ENCODE data around the gene WARS2. TPM values are rescaled to one million over a fixed set of nuclear protein-coding genes. Genes with fewer than 3 reads are reported as not detected.
"Not testable (repeated sequence)": the region's sequence is repeated elsewhere in the genome, so short reads cannot be mapped to it uniquely, and the experiment has no call there.

The WARS2 gene
- total RNA-seq, 1 experiment from 2014 or later, result 15.1 TPM

DNA sequence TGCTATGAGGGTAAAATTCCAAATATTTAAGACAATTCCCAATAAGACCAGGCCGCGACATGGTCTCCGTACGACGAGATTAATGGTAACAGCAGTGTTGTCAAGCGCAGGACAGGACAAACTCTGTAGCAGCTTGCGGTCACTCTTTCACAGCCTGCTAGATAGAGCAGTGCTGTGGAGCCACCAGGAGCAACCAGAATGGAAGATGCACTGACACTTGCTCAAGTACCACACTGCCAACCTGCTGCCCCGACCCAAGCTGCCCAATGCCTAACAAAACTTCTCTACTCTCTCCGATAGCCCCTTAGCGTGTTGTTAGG, 636 bp downstream of the WARS2 start:
- DNase-seq (ENCODE audit: low spot score), result no peak

DNA sequence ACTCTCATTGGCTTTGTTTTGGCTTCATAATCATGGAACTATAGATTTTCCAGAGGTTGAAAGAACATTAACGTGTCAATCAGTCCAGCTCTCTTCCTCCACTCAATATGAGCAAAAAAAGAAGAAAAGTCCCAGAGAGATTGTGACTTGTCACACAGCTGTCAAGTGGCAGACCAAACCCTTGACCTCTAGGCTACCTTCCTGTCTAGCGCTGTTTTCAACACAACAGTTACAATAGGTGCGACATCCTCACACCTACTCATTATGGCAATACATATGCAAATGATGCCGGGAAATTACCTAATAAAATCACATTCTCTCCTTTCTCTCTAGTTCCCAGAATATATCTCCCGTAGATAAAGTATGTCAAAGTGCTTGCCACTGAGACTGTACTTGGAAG, 1.1 kb downstream of the WARS2 start:
- DNase-seq (ENCODE audit: low spot score), result no peak

DNA sequence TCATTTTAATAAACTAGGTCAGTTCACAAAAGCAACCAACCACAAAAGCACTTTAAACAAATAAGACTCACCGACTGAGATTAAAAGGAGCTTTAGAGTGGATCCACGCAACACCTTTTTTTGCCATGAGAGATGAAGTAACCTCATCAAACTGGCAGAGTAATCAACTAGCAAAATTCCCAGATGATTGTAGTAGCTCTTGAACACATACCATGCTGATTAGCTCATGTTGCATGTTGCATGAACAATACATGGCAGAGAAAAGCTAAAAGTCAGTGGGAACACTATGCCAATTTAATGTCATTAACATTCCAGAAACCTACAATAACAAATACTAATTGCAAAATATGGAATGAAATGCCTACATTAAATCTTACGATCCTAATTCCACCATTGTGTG, 4.1 kb downstream of the WARS2 start:
- DNase-seq (ENCODE audit: low spot score), result no peak

DNA sequence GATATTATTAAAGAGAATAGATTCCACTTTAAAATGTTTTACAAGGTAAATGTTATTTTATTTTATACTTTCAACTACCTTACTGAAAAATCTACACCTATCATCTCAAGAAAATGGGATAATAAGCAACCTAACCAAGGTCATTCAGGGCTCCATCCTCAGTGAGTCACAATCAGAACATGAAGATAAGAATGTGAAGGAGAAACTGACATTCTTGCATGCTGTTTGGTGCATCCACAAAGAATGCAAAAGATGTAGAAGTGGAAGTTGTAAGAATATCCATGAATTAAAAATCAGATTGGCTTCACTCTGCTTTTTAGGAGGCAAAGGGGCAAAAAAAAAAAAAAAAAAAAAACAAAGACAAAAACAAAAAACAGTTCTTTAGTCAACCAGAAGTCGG, 6.5 kb downstream of the WARS2 start:
- no peak for DNase-seq (ENCODE audit: low spot score)

DNA sequence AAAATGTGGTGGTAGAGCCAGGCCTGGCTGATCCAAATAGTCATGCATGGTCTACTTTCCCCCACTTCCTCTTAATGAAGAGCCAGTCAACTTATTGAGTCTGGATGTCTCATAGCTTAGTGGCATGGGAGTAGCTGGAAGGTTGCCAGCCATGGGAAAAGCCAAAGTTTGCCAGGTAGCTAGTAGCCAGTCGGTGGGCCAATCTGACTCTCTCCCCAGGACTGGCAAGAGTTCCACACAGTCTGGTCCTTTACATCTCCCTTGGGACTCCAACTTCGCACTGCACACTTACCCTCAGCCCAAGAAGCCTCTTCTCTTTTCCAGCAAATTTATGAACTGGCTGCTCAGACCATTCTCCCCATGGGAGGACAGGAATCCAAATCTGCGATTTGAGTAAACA, 8.3 kb downstream of the WARS2 start:
- no peak for DNase-seq (ENCODE audit: low spot score)

DNA sequence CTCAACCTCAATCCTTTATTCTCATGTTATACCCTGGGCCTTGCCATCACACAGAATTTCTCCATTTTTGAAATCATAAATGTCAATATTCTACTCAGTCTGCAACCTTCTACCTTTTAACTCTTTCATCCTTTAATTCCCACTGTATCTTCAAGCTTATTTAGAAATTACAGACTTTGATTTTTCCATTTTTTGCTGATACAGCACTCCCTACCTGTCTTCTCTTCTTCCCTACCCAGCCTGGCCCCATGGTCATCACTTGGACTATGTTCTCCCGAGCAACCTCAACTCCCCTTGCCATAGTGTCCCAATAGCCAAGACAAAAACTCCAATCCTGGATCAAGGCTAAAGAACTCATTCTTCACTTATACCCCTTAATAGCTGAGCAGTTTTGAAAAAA, 14.6 kb downstream of the WARS2 start:
- no peak for DNase-seq (ENCODE audit: low spot score)

DNA sequence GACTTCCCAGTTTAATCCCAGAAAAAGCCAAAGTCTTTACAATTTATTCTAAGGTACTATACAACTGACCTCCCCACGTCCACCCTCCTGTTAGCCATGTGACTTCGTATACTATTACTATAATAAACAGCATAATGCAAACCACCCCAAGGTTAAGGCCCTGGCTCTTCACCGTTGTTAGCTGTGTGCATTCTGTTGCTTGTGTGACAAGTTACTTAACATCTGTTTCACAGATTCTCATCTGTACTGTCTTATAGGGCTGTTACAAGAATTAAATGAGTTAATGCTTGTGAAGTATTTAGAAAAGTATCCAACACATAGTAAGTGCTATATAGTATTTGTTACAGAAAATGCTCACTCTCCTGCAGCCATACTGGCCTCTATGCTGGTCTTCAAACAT, 15.7 kb downstream of the WARS2 start:
- no peak for DNase-seq (ENCODE audit: low spot score)

DNA sequence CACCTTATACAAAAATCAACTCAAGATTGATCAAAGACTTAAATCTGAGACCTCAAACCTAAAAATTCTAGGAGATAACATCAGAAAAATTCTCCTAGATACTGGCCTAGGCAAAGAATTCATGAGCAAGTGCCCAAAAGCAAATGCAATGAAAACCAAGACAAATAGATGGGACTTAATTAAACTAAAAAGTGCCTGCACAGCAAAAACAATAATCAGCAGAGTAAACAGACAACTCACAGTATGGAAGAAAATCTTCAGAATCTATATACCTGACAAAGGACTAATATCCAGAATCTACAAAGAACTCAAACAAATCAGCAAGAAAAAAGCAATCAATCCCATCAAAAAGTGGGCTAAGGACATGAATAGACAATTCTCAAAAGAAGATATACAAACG, 18.6 kb downstream of the WARS2 start:
- not testable (repeated sequence) for DNase-seq (ENCODE audit: low spot score)

DNA sequence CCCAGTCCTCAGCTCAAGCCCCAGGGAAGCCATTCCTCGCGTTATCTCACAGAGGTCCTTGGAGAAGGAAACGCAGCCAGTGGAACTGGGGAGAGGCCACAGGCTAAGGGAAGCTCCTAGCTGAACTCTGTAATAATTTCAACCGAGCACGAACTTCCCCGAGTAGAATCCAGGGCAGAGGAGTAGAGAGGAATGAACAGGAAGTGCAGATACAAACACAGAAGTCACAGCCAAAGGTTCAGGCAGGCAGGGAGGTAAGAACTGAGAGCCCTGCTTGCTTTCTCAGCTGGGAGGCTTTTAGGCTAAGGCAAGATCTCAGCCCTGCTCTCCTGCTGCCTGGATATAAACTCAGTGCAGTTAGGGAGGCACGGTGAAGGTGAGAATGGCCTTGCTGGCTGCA, 23.7 kb downstream of the WARS2 start:
- no peak for DNase-seq (ENCODE audit: low spot score)

DNA sequence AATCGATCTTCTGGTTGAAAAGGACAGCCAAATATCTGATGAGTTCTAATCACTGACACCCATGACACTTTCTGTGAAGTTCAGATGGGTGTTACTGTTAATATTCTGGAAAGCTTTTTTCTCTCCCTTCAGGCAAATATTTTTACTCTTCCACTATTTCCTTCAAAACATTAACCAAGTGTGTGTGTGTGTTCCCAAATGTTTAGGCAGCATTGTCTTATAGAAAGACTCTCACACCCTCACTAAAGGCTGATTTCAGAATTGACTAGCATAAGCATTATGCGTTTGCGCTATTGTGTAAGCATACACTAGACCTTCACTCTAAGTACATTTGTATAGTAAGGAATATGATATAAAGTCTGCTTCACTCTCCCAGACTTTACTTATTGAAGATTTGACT, 24.7 kb downstream of the WARS2 start:
- no peak for DNase-seq (ENCODE audit: low spot score)

DNA sequence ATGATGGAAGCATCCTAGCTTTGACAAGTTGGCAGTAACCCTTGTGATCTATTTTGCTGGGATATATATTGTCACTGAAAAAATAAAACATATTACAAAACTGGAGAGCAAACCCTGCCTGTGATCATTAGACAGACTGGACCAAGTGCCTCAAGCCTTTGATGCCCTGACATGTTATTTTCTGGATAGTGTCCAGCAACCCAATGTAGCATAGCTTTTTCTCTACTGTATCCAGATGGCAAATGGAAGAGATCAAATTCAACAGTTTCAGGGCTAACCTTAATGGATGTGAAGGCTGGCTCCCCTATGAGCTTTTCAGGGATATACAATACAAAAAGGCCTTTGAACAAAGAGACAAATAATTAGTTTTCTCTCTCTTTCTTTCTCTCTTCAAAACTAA, 25.1 kb downstream of the WARS2 start:
- DNase-seq (ENCODE audit: low spot score), result no peak

DNA sequence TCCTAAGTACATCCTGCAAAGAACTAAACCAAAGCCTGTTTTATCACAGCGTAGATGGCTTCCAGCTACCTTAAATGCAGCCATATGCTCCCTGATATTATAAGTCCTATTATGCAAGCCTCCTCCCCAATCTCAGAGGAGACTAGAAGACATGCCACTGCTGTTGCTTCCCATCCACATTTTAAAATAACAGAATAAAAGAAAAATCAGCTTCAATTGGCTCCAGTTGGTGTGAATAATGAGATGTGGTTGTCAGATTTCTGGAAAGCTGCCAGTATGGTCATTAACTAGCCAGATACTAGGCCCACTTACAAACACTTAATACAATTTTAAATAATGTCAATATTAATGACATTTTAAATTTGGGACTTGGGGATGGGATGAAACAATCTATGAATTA, 25.7 kb downstream of the WARS2 start:
- DNase-seq (ENCODE audit: low spot score), result no peak

DNA sequence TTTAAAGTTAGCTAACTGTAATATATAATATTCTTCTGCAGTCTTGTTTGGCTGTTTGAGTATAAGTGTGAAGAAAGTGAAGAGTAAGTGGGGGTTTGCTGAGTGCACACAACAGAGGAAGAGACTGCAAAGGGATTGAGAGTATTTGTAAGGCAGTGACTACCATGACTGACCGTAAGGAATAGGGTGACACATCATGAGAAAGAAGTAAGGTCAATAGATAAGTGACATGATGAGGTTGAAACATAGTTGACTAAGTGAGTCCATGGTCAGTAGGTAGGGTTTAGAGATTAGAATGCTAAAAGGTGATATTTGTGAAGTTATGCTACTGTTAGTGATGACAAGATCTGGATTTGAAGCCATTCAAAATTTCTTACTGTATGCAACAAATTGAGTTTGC, 27.7 kb downstream of the WARS2 start:
- DNase-seq (ENCODE audit: low spot score), result no peak

DNA sequence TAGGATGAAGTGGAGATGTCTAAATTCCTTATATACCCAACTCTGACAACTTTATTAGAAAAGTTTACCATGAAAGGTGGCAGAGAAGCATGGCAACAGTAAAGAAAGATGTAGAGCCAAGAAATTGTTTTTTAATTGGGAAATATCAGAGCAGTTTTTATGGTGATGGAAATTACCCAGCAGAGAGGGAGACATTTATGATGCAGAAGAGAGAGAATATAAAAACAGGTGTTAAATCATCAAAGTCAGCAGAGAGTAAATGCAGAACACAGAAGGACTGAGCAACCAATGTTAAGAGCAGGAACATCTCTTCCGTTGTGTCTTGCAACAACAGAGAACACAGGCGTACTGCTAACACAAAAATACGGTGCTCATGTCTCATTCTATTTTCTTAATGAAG, 28.2 kb downstream of the WARS2 start:
- DNase-seq (ENCODE audit: low spot score), result no peak

DNA sequence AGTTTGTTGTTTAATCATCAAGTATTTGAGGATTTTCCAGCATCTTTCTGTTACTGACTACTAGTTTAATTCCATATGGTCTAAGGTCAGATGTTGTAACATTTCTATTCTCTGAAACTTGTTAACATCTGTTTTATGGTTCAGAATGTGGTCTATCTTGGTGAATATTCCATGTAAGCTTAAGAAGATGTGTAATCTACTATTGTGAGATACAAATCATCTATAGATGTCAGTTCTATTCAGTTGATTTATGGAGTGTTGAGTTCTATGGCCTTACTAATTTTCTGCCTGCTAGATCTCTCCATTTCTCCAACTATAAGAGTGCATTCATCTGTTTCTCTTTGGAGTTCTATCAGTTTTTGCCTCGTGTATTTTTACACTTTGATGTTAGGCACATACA, 31.5 kb downstream of the WARS2 start:
- no peak for DNase-seq (ENCODE audit: low spot score)

DNA sequence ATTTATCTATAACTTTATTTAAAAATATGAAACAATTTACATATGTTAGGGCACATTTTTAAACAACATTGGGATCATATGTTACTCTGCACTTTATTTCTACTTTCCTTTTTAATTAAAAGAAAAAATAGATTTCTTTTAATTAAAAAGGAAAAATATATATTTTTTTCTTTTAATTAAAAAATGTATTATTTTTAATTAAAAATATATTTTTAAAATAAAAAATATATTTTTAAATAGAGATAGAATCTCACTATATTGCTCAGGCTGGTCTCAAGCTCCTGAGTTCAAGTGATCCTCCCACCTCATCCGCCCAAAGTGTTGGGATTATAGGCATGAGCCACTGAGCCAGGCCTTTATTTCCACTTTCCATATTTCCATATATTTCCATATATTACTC, 36.7 kb downstream of the WARS2 start:
- DNase-seq (ENCODE audit: low spot score), result no peak

DNA sequence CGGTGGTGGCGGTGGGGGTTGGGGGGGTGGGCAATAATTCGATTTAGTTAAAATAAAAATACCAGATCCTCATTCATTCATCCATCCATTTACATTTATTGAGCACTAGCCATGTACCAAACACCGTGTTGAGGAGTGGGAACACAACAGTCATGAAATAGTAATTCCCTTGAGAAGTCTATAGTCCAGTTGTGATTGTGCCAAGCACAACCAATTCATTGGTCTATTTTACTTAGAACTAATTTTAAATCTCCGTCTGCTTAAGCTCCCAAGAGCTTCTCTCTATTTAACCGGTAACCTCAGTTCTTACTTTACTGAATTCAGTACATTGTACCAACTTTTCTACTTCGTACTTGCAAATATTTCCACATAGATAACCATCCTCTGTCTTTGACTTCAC, 38.4 kb downstream of the WARS2 start:
- no peak for DNase-seq (ENCODE audit: low spot score)

DNA sequence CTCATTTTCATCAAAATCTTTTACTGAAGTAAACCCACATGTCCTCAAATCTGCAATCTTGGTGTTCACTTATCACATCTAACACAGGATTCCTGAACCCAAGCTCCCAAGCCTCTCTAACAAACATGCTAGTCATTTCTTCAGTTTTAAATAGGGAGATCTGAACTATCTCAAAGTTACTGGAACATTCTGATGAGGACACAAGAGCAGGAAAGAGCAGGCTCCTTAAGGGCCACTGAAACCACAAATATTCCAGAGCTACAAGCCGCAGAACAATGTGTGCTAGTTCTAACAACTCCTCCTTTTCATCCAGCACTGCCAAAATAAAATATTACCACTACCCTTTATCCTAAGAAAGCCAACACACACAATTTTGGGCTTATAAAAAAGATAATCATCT, 38.9 kb downstream of the WARS2 start:
- peak; percentile 17 for DNase-seq (ENCODE audit: low spot score)

DNA sequence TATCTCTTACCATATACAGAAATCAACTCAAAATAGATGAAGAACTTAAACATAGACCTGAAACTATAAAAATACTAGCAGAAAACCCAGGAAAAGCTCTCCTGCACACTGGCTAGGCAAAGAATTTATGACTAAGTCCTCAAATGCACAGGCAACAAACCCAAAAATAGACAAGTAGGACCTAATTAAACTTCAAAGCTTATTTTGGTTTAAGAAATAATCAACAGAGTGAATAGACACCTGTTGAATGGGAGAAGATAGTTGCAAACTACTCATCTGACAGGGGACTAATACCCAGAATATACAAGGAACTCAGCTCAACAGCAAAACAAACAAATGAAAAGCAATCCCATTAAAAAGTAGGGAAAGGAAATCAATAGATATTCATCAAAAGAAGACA, 40.7 kb downstream of the WARS2 start:
- DNase-seq (ENCODE audit: low spot score), result no peak

DNA sequence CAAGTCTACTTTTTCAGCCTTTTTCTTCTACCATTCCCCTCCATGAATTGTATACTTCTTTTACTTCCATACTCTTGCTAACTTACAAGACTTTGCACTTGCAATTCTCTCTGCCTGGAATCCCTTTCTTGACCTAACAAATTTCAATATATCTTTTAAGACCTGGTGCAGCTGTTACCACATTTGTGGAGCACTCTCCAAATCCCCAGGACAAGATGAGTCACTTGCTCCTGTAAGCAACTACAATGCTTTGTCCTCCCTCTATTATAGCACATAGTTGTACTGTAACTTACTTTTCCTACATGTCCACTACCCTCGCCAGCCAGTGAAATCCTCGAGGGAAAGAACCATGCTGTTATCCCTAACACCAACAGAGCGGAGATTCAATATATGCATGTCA, 43.1 kb downstream of the WARS2 start:
- DNase-seq (ENCODE audit: low spot score), result no peak

DNA sequence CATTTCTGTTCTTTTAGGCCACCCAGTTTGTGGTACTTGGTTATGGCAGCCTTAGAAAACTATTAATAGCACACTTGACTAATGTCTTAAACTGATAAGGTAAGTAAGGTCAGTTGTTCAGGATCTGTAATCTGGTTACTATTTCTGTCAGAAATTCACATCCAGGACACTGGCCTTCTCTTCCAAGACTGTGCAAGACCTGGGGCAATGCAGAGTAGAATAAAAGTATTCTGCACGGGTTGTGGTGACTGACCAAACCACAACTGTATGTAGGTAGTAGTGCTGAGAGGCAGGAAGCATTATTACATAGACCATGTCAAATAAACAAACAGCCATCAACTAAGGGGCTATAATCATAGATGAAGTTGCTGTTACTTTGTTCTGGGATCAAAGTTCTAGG, 46.7 kb downstream of the WARS2 start:
- DNase-seq (ENCODE audit: low spot score), result peak; percentile 57

DNA sequence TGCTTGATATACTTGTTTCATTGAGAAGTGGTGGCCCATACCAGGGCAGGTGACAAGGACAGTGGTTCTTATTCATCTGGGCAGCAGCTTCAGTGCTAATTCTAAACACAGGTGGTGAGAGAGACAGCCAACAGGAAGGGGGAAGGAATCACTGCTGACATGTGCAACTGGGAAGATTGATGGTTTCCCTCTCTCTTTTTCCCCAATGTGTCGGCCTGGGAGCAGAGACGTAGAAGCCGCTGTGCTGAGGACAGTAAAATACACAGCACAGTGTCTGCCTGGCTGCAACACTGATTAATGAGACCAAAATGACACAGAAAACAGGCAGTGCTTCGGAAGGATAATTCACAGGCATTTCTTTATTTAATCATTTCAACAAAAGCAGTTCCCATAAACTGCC, 48.8 kb downstream of the WARS2 start:
- DNase-seq (ENCODE audit: low spot score), result no peak

DNA sequence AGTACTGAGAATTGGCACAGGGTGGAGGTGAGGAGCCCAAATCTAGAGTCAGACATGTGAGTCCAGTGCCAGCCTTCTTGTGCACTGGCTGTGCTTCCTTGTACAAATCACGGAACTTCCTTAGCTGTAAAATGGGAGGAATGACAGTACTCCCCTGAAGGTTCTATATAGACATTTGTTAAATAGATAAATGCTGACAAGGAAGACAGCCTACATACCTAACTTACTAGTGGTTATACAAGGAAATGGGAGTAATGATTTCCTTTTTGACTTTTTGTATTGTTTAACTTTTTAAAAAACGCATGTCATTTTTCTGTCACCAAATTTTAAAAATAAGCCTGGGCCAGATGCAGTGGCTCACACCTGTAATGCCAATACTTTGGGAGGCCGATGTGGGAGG, 50.2 kb downstream of the WARS2 start:
- no peak for DNase-seq (ENCODE audit: low spot score)

DNA sequence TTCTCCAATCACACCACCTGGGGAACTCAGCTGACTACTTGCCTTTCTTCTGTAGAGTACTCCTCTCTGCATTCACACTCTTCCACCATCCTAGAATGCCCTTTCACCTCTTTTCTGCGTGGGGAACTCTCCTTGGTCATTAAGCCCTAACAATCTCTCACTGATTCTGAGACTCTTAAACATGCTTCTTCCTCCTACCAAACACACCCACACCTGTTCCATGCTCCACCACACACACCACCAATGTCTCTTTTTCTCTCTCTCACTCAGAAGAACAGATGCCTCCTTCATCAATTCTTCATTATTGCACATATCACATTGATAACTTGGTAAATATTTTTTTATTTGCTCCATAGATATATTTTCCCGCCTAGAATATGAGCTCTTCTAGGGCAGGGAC, 53.6 kb downstream of the WARS2 start:
- no peak for DNase-seq (ENCODE audit: low spot score)

DNA sequence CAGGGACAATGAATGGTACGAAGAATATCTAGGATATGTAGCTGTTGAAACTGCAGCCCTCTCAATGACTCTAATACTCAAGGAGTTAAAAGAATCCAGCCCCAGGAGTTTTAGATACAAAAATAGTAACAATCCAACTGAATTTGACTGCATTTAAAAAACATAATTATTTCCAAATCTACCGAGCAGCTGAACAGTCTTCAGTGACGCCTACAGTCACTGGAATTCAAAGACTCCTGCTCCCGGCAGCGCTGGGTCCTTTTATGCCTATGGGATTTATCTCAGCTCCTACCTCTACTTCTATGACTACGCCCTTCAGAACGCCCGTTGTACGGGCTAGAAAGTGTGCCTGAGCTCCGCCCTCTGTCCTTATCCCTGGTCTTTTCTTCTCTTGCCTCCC, 55.7 kb downstream of the WARS2 start:
- DNase-seq (ENCODE audit: low spot score), result no peak

All from H4 (cell line).